Adipocyte (in vitro differentiated cells): ENCODE results near the gene FAM20A.

Experiments
- DNase-seq: peaks from one replicate; pipeline ENCODE4 v3.0.0-alpha.2; 2015; ENCODE audit warnings: low read depth
- H3K27me3 ChIP-seq: replicated peaks from 2 replicates; pipeline ENCODE4 v1.7.0; 2013; ENCODE audit warnings: mild to moderate bottlenecking, low read length, moderate library complexity; ENCODE audit not compliant: control insufficient read depth, insufficient read depth
- H3K36me3 ChIP-seq: 2 replicates; pipeline ENCODE4 v1.7.0; 2013; ENCODE audit warnings: low read length, mild to moderate bottlenecking, moderate library complexity; ENCODE audit not compliant: control insufficient read depth, insufficient read depth, severe bottlenecking
- H3K4me1 ChIP-seq: 2 replicates; pipeline ENCODE4 v1.7.0; 2013; ENCODE audit warnings: mild to moderate bottlenecking, low read length, moderate library complexity; ENCODE audit not compliant: control insufficient read depth, insufficient read depth
- H3K4me3 ChIP-seq: 2 replicates; pipeline ENCODE4 v1.7.0; 2013; ENCODE audit warnings: mild to moderate bottlenecking, low read length, moderate library complexity
- H3K9ac ChIP-seq: 2 replicates; pipeline ENCODE4 v1.7.0; 2013; ENCODE audit warnings: mild to moderate bottlenecking, low read length, moderate library complexity
- H3K9me3 ChIP-seq: 2 replicates; pipeline ENCODE4 v1.7.0; 2013; ENCODE audit warnings: mild to moderate bottlenecking, low read length, moderate library complexity; ENCODE audit not compliant: control insufficient read depth

FAM20A gene

DNA sequence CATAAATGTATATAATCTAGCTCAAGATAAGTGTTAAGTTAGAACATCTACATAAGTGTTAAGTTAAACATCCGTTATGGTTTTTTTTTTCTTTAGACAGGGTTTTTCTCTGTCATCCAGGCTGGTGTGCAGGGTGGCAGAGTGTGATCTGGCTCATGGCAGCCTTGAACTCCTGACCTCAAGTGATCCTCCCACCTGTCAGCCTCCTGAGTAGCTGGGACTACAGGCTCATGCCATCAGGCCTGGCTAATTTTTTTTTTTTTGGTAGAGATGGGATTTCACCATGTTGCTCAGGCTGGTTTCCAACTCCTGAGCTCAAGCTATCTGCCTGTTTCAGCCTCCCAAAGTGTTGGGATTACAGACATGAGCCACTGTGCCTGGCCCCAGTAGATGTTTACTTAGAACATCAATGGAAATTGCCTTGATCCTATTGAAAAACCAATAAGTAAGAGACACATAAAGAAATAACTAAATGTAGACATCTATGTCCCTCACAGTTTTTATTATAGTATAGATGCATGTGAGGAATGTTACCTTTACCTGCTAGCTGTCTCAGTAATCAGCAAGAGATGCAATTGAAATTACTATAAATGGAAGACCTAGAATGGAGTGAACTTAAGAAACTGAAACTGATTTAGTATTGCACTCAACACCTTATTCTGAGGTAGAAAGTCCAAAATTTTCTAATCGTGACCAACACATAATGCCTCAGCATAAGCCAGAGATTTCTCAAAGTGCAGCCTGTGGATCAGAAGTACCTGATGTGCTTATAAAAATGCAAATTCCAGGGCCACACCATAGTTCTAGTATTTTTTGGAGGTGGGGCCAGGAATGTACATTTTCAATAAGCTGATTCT lies 5.5 kb upstream of the FAM20A start:
- Histone ChIP-seq H3K9ac (no peak overlapping the region), H3K27me3 (no peaks in the 10 kb centered on the region), H3K4me1 (peaks cover 6% of the 10 kb centered on the region), H3K4me3 (no peak overlapping the region), H3K9me3 (peaks cover 34% of the 10 kb centered on the region), H3K36me3 (no peaks in the 10 kb centered on the region)
- no peak for DNase-seq

DNA sequence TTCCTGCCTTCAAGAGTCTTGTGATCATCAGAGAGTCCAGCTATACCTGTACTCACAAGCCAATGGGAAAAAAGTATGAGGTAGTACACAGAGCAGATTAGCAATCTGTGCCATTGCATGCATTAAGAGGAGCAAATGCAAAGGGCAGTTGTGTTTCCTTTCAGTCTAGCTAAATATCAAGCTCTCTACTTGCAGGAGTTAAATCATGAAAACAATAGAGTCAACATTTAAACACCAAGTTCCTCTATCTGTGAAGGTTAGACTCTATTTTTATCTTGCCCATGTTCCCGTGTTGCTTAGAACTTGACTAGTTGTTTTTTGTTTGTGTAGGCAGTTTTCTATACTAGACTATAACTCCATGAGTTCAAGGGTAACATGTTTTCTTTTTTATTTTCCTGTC lies 4.7 kb upstream of the FAM20A start:
- peaks cover 33% of the 10 kb centered on the region for H3K9me3 ChIP-seq
- DNase-seq, result no peak
- no peak overlapping the region for H3K9ac ChIP-seq
- H3K36me3 ChIP-seq, result no peaks in the 10 kb centered on the region
- H3K4me1 ChIP-seq, result peaks cover 8% of the 10 kb centered on the region
- H3K27me3 ChIP-seq, result no peaks in the 10 kb centered on the region
- no peak overlapping the region for H3K4me3 ChIP-seq

DNA sequence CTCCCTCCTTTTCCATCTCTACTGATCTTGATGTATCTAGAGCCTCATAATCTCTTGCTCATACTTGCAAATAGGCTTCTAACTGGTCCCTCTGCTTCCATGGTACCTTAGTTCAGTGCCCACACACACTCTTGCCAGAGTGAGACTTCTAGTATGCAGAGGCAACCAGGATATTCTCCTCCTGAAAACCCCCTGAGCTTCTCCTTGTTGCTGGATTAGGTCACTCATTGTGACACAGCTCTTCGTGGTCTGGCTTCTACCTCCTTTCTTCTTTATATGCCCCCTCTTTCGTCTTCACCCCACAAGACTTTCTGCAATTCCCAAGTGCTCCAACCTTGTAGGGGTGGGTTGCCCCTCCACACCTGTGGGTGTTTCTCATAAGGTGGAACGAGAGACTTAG lies 2.5 kb upstream of the FAM20A start:
- H3K36me3 ChIP-seq, result no peaks in the 10 kb centered on the region
- H3K4me3 ChIP-seq, result no peak overlapping the region
- no peaks in the 10 kb centered on the region for H3K27me3 ChIP-seq
- no peak overlapping the region for H3K9ac ChIP-seq
- H3K4me1 ChIP-seq, result peaks cover 18% of the 10 kb centered on the region
- peaks cover 11% of the 10 kb centered on the region for H3K9me3 ChIP-seq
- DNase-seq, result no peak

DNA sequence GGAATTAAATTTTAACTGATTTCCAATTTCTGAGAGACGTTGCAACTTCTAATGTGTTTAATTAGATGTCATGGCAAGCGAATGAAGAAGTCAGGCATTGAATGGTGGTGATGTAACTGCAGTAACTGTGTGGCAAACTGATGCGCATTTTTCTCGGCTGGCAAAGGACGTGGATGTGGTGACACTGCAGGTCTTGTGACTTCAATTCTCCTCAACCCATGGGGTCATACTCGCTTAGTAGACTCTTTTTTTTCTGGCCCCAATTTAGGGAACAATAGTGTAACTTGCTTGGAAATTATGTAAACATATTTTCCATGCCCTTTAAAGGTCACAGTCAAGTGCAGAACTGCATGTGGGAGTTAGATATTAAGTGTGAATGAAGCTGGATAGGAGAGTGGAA lies 1.9 kb upstream of the FAM20A start:
- Histone ChIP-seq H3K4me3 (no peak overlapping the region), H3K27me3 (no peaks in the 10 kb centered on the region), H3K9me3 (peaks cover 4% of the 10 kb centered on the region), H3K4me1 (peaks cover 24% of the 10 kb centered on the region), H3K36me3 (no peaks in the 10 kb centered on the region), H3K9ac (no peak overlapping the region)
- no peak for DNase-seq

DNA sequence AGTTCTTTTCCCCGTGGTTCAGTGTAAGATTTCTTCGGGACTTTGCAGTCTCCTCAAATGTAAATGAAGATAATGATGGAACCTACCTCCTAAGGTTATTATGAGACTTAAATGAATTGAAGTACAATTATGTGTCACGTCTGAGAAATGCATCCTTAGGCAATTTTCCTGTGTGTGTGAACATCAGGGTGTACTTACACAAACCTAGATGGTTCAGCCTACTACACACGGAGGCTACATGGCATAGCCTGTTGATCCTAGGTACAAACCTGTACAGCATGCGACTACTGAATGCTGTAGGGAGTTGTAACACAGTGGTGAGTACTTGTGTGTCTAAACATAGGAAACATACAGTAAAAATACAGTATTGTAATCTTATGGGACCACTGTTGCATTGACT lies 1.1 kb upstream of the FAM20A start:
- peaks cover 30% of the 10 kb centered on the region for H3K4me1 ChIP-seq
- no peak for DNase-seq
- H3K27me3 ChIP-seq, result no peaks in the 10 kb centered on the region
- no peak overlapping the region for H3K9ac ChIP-seq
- H3K36me3 ChIP-seq, result no peaks in the 10 kb centered on the region
- H3K4me3 ChIP-seq, result no peak overlapping the region
- H3K9me3 ChIP-seq, result no peaks in the 10 kb centered on the region

DNA sequence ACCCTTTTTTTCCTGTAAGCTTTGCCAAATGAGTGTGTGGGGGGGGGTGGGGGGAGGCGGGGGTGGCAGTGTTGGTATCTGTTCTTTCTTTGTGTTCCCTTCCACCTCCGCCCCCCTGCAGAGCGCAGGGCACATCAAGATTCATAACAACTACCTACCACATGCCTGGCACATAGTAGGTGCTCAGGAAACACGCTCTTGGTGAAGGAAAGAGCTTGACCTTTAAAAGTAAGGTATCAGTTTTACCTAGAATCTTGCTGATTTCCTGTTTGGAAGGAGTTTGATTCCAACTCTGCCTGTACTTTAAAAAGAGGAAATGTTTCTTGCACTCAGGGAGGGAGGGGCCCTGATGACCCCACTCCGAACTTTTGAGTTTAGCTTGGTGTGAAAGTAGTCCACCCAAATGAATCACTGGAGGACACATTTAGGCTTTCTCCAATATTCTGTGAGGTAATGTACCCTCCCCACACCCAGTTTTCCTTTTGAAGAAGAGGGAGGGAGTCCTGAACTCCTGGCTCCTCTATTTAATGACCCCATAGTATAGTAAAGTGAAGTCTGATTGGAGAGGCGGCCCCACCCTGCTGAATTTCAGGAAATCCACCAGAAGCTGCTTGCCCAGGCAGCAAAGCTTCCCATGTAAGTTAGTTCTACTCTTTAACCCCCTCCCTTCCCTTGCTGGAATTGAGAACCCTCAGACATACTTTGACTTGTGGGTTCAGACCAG lies 560 bp upstream of the FAM20A start:
- DNase-seq, result no peak
- Histone ChIP-seq H3K27me3 (no peaks in the 10 kb centered on the region), H3K9ac (no peak overlapping the region), H3K36me3 (no peaks in the 10 kb centered on the region), H3K4me3 (peak overlapping the region; percentile 89), H3K4me1 (peaks cover 31% of the 10 kb centered on the region), H3K9me3 (no peaks in the 10 kb centered on the region)

DNA sequence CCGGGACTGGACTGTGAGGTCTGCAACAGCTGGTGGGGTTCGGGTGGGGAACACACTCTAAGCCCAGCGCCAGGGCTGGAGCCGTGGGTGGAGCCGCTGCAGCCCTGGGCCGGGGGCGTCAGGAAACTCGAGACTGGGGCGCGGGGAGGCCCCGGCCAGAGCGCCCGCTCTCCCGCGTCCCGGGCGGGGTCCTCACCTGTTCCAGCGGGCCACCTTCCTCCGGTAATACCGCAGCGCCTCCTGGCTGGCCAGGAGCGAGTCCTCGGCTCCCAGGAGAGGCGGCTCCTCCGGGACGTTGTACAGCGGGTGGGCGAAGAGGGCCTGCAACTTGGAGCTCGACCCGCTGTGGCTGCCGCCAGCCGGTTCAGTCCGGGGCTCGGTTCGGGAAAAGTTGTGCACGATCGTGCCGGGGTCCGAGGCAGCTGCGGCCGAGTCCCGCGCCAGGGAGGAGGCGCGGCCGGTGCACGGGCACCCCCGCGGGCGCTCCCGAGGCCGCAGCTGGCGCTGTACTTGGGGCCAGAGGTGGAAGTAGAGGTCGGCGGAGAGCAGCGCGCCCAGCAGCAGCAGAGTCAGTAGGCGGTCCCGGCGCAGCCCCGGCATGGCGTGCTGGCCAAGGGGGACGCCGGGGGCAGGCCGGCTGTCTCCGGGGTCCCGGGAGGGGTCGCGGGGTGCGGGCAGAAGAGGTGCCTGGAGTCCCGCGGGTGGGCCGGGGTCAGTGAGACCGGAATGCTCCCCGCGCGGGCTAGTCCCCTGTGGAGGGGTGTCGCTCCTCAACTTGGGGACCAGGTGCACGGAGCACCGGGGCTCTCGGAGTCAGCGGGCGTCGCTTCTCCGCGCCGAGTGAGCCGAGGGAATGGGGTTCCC lies 868 bp downstream of the FAM20A start:
- peak overlapping the region; percentile 89 for H3K4me3 ChIP-seq
- DNase-seq, result peak; percentile 45
- peaks cover 45% of the 10 kb centered on the region for H3K4me1 ChIP-seq
- no peaks in the 10 kb centered on the region for H3K36me3 ChIP-seq
- no peaks in the 10 kb centered on the region for H3K27me3 ChIP-seq
- no peaks in the 10 kb centered on the region for H3K9me3 ChIP-seq
- peak overlapping the region; percentile 94 for H3K9ac ChIP-seq

DNA sequence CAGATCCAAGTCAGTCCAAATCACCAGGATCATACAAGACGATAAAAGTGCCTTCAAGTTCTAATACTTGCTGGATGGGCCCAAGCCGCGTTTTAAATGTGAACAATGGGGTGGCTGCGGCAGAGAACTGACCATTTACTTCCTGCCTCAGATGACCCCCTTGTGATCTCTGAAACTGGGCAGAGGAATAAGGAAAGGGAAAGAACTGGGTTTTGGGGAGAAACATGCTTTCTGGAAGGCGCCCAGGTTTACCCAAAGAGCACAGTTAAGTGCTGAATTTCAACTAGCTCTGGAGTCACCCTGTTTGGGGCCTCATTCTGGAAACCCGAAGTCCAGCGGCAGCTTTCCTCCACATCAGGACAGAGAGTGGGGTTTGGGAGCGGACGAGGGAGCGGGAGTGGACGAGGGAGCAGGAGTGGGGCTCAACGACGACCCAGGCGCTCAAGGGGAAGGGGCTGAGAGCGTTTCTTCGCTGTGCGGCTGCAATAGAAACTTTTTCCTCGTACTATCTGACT lies 1.6 kb downstream of the FAM20A start:
- Histone ChIP-seq H3K36me3 (no peaks in the 10 kb centered on the region), H3K4me3 (peak overlapping the region; percentile 89), H3K9me3 (no peaks in the 10 kb centered on the region), H3K9ac (peak overlapping the region; percentile 94), H3K4me1 (peaks cover 52% of the 10 kb centered on the region), H3K27me3 (no peaks in the 10 kb centered on the region)
- DNase-seq, result no peak

DNA sequence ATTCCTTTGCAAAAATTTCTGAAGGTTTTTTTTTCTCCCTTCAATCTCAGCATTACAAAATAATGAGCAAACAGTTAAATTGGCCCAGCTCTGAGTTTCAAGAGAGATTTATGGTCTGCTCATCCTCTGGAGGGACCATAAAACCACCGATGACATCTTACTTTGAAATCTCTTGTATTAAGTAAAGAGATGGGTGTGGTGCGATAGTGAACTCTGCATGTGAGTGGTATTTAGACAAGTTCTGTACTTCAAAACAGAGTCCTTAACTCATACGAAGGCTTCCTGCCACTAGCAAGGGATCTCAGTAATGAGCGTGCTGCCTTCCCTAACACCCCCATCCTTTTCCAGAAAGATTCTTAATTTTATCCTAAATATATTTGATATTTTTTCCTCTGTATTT lies 2.1 kb downstream of the FAM20A start:
- H3K27me3 ChIP-seq, result no peaks in the 10 kb centered on the region
- peaks cover 57% of the 10 kb centered on the region for H3K4me1 ChIP-seq
- H3K9ac ChIP-seq, result peak overlapping the region; percentile 94
- H3K4me3 ChIP-seq, result peak overlapping the region; percentile 89
- no peaks in the 10 kb centered on the region for H3K36me3 ChIP-seq
- DNase-seq, result no peak
- no peaks in the 10 kb centered on the region for H3K9me3 ChIP-seq

DNA sequence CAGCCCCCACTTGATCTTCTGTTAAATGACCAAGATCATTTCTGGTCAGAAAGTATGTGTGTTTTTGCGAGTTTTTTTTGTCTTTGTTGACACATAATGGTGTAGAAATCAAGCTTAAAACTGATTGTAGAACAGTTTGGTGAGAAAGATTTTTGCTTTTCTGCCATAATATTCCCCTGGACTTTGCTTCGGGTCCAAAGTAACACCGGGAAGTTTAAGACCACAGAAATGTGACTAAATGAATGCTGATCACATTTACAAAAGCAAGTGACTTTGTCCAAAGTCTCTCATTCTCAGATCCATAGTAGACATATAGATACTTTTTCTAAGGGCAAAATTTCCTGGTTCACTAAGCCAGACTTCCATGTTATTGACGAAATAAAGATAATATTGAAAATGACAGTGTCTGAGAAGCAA lies 2.6 kb downstream of the FAM20A start:
- no peaks in the 10 kb centered on the region for H3K27me3 ChIP-seq
- H3K9me3 ChIP-seq, result no peaks in the 10 kb centered on the region

DNA sequence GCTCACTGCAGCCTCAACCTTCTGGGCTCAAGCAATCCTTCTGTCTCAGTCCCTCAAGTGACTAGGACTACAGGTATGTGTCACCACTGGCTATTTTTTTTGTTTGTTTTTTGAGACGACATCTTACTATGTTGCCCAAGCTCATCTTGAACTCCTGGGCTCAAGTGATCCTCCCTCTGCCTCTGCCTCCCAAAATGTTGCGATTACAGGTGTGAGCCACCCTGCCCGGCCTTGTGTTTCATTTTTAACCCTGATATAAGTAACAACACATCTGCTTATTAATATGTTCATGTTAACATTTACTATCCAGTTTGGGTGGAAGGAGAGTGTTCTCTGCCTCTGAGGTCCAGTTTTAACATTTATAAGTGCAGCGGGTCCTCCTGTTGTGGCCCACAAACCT lies 3.1 kb downstream of the FAM20A start:
- H3K9ac ChIP-seq, result peak overlapping the region; percentile 94
- no peaks in the 10 kb centered on the region for H3K27me3 ChIP-seq
- no peak for DNase-seq
- no peaks in the 10 kb centered on the region for H3K9me3 ChIP-seq
- peaks cover 66% of the 10 kb centered on the region for H3K4me1 ChIP-seq
- no peaks in the 10 kb centered on the region for H3K36me3 ChIP-seq
- H3K4me3 ChIP-seq, result peak overlapping the region; percentile 89

More for the DNA sequence above, 2.6 kb downstream of the FAM20A start:
- Histone ChIP-seq H3K4me1 (peaks cover 62% of the 10 kb centered on the region), H3K9ac (peak overlapping the region; percentile 94), H3K36me3 (no peaks in the 10 kb centered on the region), H3K4me3 (peak overlapping the region; percentile 89)
- no peak for DNase-seq
